Gastrocnemius medialis (tissue), 4 donors: ENCODE measurements around the gene DDAH1. TPM values are rescaled to one million over a fixed set of nuclear protein-coding genes. Genes with fewer than 3 reads are reported as not detected.

ENCODE experiments used
- ATAC-seq, 2 donors: fragments of 150-250 bp; one replicate each; pipeline ENCODE4 v1.9.1; 2016
- DNase-seq, 2 donors: peaks; one replicate each; pipeline ENCODE4 v3.0.0-alpha.2; 2019
- H3K27ac ChIP-seq, 4 donors: fragments of 200-600 bp; sonication (generic); 1 replicate in 1 of 4; 2 replicates in 3 of 4; pipeline ENCODE4 v1.5.1; 2016 to 2018; ENCODE audit warnings: mild to moderate bottlenecking in 2 of 4, moderate library complexity in 1 of 4
- H3K27me3 ChIP-seq, 3 donors: fragments of 200-600 bp; sonication (generic) in 2 of 3; 1 replicate in 1 of 3; 2 replicates in 2 of 3; pipeline versions ENCODE4 v1.5.1 to v1.6.0; 2016 to 2019; ENCODE audit warnings: mild to moderate bottlenecking in 1 of 3, moderate library complexity in 1 of 3
- H3K36me3 ChIP-seq, 2 donors: fragments of 200-600 bp; sonication (generic) in 1 of 2; one replicate each; pipeline ENCODE4 v1.5.1; 2017 to 2018
- H3K4me1 ChIP-seq, 2 donors: fragments of 200-600 bp; sonication (generic) in 1 of 2; one replicate each; pipeline ENCODE4 v1.5.1; 2016 to 2017; ENCODE audit warnings: mild to moderate bottlenecking in 2 of 2
- H3K4me3 ChIP-seq, 4 donors: fragments of 200-600 bp; sonication (generic) in 3 of 4; 1 replicate in 1 of 4; 2 replicates in 3 of 4; pipeline ENCODE4 v1.5.1; 2016 to 2019; ENCODE audit warnings: mild to moderate bottlenecking in 2 of 4
- H3K9me3 ChIP-seq, 3 donors: fragments of 200-600 bp; sonication (generic) in 2 of 3; 1 replicate in 1 of 3; 2 replicates in 2 of 3; pipeline ENCODE4 v1.5.1; 2016 to 2019
- CTCF ChIP-seq, 5 experiments: fragments of 450-650 bp in 3 of 5; fragments of 200-600 bp in 2 of 5; sonication (generic) in 2 of 5; IDR thresholded peaks in 4 of 5; conservative IDR thresholded peaks in 1 of 5; 1 replicate in 4 of 5; 2 replicates in 1 of 5; pipeline ENCODE4 v1.5.1; 2016 to 2019; ENCODE audit warnings: antibody characterized with exemption in 5 of 5, mild to moderate bottlenecking in 3 of 5, moderate library complexity in 3 of 5
- POLR2A ChIP-seq, 2 donors: fragments of 450-650 bp; IDR thresholded peaks; one replicate each; pipeline ENCODE4 v1.6.1; 2017; ENCODE audit warnings: antibody characterized with exemption in 2 of 2, mild to moderate bottlenecking in 2 of 2, moderate library complexity in 2 of 2
- in situ Hi-C, 4 donors: fragments of 200-750 bp; cut with MboI; loops; one replicate each; pipeline versions ENCODE4 v1.15.0 to v1.8.0; 2017; ENCODE audit warnings: low sequenced_read_pairs in 4 of 4
- intact Hi-C: fragments of 100-400 bp; cut with DNase I; formaldehyde crosslinking; loops from one replicate; pipeline ENCODE4 v1.15.1; 2023; ENCODE audit warnings: low total_unique reads
- total RNA-seq, 4 donors: library from RNA; depleted of rRNA; stranded (reverse); fragments of >200 nt; gene quantifications; one replicate each; pipeline versions ENCODE4 v1.1.0 to v1.2.3, GENCODE V29; 2016

DDAH1 gene
- total RNA-seq, 4 donors from 2014 or later: 5.9 to 28.7 (median 13.2) TPM

GRCh38 chr1:85314726-85315125 is 150.2 kb downstream of the DDAH1 start:
- in situ Hi-C loops (loop anchor here (5.0 to 25.0 kb wide), 5 partner anchors 83 to 573 kb away; partner anchors contain the start of gene CCN1 (in 1 of the 4)), intact Hi-C loops (loop anchor here (1.0 to 2.0 kb wide), 2 partner anchors 25 to 266 kb away; partner anchors contain the start of gene CCN1)
- peak in 1 of 2 donors; percentile 2 for ATAC-seq
- no peak for TF ChIP-seq POLR2A (IDR thresholded peaks at IDR 0.05)
- no peak for TF ChIP-seq CTCF (IDR thresholded peaks at IDR 0.05 in 4 of 5, conservative IDR thresholded peaks at IDR 0.05 in 1 of 5)
- H3K9me3 ChIP-seq: no peaks in the 10 kb centered on the region
- peak overlapping the region; percentile 83 to 90 (median 85) for H3K27ac ChIP-seq
- peaks cover 29 to 32% of the 10 kb centered on the region in 2 donors for H3K4me1 ChIP-seq
- H3K27me3 ChIP-seq: no peaks in the 10 kb centered on the region
- no peak for DNase-seq
- H3K4me3 ChIP-seq: no peak overlapping the region
- H3K36me3 ChIP-seq: no peaks in the 10 kb centered on the region

DNA sequence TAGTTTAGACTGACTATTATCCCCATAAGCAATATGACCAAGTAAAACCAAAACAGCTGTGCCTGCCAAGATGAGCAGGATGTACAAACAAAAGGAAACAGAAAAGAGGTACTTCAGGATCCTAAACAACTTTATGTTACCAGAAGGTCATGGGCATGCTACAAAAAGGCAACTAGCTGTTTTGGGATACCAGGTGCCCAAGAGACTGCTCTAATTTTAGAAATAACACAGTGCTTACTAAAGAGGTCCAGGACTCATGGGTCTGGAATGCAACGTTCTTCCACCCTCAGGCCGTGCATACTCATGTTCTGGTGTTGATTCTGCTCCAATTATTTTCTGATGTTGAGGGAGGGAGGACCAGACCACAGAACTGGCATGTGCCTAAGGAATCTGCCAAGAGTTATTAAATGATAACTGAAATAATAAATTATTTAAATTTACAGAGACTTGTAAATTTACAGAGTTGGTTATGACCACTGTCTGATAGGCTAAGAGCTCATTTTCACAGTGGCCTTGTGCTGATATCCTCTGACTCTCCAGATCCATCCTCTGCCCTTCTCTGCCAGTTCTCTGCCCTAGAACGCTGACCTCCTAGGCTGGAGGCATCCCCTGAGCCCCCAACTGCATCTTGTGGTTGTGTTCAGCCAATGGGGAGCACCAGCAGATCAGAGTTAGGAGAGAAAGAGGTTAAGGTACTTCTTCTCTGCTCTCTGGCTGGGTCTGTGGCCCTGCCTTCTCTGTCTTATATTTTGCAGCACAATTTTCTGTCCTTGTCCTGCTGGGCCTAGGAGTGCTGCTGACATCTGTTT is 150.9 kb downstream of the DDAH1 start:
- TF ChIP-seq POLR2A (IDR thresholded peaks at IDR 0.05) (peak in 1 of 2 donors; percentile 10), CTCF (IDR thresholded peaks at IDR 0.05 in 4 of 5, conservative IDR thresholded peaks at IDR 0.05 in 1 of 5) (no peak)
- DNase-seq: peak; percentile 59 to 68
- peaks cover 29 to 32% of the 10 kb centered on the region in 2 donors for H3K4me1 ChIP-seq
- H3K36me3 ChIP-seq: no peaks in the 10 kb centered on the region
- no peak overlapping the region for H3K4me3 ChIP-seq
- H3K27me3 ChIP-seq: no peaks in the 10 kb centered on the region
- no peaks in the 10 kb centered on the region for H3K9me3 ChIP-seq
- intact Hi-C loops: loop anchor here (2.0 kb wide), 1 partner anchor 267 kb away; the partner anchor contains the start of gene CCN1
- in situ Hi-C loops: loop anchor here (5.0 to 25.0 kb wide), 5 partner anchors 83 to 573 kb away; partner anchors contain the start of gene CCN1 (in 1 of the 4)
- H3K27ac ChIP-seq: peak overlapping the region; percentile 83 to 90 (median 85)
- ATAC-seq: peak; percentile 96

GRCh38 chr1:85311818-85312217 is 153.1 kb downstream of the DDAH1 start:
- H3K27me3 ChIP-seq: no peaks in the 10 kb centered on the region
- no peaks in the 10 kb centered on the region for H3K36me3 ChIP-seq
- no peak overlapping the region for H3K4me3 ChIP-seq
- TF ChIP-seq POLR2A (IDR thresholded peaks at IDR 0.05) (no peak), CTCF (IDR thresholded peaks at IDR 0.05 in 4 of 5, conservative IDR thresholded peaks at IDR 0.05 in 1 of 5) (no peak)
- in situ Hi-C loops: loop anchor here (5.0 to 25.0 kb wide), 5 partner anchors 85 to 575 kb away; partner anchors contain the start of gene CCN1 (in 1 of the 4)
- intact Hi-C loops: no loop called here
- DNase-seq (no peak), ATAC-seq (no peak)
- no peak overlapping the region for H3K27ac ChIP-seq
- peaks cover 35 to 44% of the 10 kb centered on the region in 2 donors for H3K4me1 ChIP-seq
- no peaks in the 10 kb centered on the region for H3K9me3 ChIP-seq

DNA sequence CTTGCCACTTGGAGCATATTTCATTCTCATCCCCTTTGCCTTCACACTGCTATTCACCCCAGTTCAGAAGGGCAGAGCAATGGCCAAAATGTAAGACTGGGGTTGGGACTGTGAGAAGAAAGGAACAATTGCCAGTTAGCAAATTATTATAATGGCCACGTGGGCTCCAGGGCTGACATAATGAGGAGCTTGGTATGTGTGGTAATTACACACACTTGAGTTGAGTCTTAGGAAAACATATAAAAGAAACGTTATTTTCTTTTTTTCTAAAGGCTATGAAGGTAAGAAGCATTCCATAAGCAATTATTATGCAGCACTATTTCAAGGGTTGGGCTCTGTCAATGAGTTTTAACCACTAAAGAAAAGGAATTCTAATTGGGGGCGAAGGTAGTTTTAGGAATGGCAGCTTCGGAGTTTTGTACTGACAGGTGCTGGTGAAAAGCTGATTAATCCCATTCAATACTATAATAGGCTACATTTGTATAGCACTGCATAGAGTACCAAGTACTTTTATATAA is 156.1 kb downstream of the DDAH1 start:
- ATAC-seq (no peak), DNase-seq (no peak)
- in situ Hi-C loops (loop anchor here in 2 of 4 donors (5.0 to 25.0 kb wide), 5 partner anchors 88 to 578 kb away; partner anchors contain the start of gene CCN1 (in 1 of the 2)), intact Hi-C loops (loop anchor here (1.0 to 5.0 kb wide), 6 partner anchors 35 to 398 kb away; partner anchors contain the start of gene ZNHIT6)
- H3K36me3 ChIP-seq: no peaks in the 10 kb centered on the region
- no peaks in the 10 kb centered on the region for H3K9me3 ChIP-seq
- H3K4me1 ChIP-seq: peaks cover 14 to 23% of the 10 kb centered on the region in 2 donors
- no peak overlapping the region for H3K4me3 ChIP-seq
- no peaks in the 10 kb centered on the region for H3K27me3 ChIP-seq
- TF ChIP-seq CTCF (IDR thresholded peaks at IDR 0.05 in 4 of 5, conservative IDR thresholded peaks at IDR 0.05 in 1 of 5): no peak
- no peak for TF ChIP-seq POLR2A (IDR thresholded peaks at IDR 0.05)
- H3K27ac ChIP-seq: no peak overlapping the region
